ENCODE results near the gene PRKAA1.

PRKAA1 gene
- 85.0 to 158 (median 116) reads per million in 9 experiments for total RNA-seq

DNA sequence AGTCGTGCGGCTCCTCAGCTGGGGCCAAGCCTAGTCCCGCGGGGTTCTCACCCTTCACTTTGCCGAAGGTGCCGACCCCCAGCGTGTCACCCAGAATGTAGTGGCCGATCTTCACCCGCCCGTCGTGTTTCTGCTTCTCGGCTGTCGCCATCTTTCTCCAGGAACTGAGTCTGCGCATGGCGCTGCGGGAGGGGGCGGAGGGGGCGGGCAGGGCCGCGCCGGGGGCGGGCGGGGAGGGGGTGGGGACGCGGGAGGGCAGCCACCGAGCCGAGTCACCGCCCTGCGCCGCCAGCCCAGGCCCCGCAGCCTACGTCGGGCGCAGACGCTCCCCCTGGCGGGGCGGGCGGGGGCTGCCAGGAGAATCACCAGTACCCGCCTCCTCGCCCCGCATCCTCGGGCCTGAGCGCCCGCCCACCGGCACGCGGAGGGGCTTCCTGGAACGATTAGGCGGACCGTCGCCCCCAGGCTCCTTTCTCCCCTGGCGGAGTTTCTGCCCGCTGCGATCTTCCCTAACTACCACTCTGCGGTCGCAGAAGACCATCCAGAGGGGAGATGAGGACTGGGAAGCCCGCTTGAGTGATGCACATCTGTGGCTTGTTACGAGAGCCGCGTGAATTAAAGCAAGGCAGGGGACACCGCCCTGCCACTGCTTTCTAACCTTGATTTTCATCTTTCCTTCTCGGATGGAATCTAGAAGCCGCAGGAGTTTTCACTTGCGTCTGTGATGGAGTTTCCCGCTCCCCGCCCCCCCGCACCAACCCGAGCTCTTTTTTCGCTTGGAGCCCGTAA, at the start of gene PRKAA1:
PRKAA1 (minus strand) TSS at position 363 of the 789 bp plus-strand sequence; CDS start at position 178, 185 bp downstream.
- peak; percentile 89 for ATAC-seq (replicated peaks)
- peak within 1 kb of the TSS; percentile 87 to 90 for H3K27ac Mint-ChIP-seq
- H3K4me3 Mint-ChIP-seq: peak within 1 kb of the TSS; percentile 83 to 89

GRCh38 chr5:40847525-40847924, 49.4 kb upstream of the PRKAA1 start:
- H3K9me3 Mint-ChIP-seq: no peaks in the 10 kb centered on the region
- no peak overlapping the region for H3K4me3 Mint-ChIP-seq

More for the DNA sequence above, at the start of gene PRKAA1:
- DNase-seq: peak; percentile 89 to 92 (median 90)
- H3K9me3 Mint-ChIP-seq: no peaks in the 10 kb centered on the region
- H3K4me1 Mint-ChIP-seq (ENCODE audit: low read depth in 2 of 2): peaks cover 21 to 40% of the 10 kb centered on the region in 2 donors
- no peaks in the 10 kb centered on the region for H3K27me3 Mint-ChIP-seq
- H3K36me3 Mint-ChIP-seq (ENCODE audit: insufficient read depth): peaks cover 14% of the 10 kb centered on the region

DNA sequence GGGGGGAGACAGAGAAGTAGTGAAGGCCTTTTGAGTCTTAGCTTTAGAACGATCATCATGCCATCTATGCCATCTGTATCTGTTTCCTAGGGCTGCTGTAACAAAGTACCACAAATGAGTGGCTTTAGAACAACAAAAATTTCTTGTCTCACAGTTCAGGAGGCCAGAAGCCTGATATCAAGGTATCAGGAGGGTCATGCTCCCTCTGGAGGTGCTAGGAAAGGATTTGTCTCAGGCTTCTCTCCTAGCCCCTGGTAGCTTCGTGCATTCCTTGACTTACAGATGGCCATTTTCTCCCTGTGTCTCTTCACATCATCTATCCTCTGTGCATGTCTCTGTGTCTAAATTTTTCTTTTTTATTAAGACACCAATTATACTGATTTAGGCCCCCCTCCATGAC, 48.2 kb upstream of the PRKAA1 start:
- Mint-ChIP-seq H3K27ac (no peak overlapping the region), H3K27me3 (peaks cover 21 to 52% of the 10 kb centered on the region in 2 donors), H3K9me3 (no peaks in the 10 kb centered on the region), H3K36me3 (ENCODE audit: insufficient read depth) (peaks cover 10% of the 10 kb centered on the region), H3K4me3 (no peak overlapping the region), H3K4me1 (ENCODE audit: low read depth in 2 of 2) (peaks cover 1 to 3% of the 10 kb centered on the region in 2 donors)
- DNase-seq: no peak
- no peak for ATAC-seq (replicated peaks)

More at GRCh38 chr5:40847525-40847924, 49.4 kb upstream of the PRKAA1 start:
- Mint-ChIP-seq H3K36me3 (ENCODE audit: insufficient read depth) (peaks cover 8% of the 10 kb centered on the region), H3K27me3 (peaks cover 18 to 44% of the 10 kb centered on the region in 2 donors), H3K4me1 (ENCODE audit: low read depth in 2 of 2) (no peaks in the 10 kb centered on the region), H3K27ac (peak overlapping the region in 1 of 2 donors; percentile 41)
- ATAC-seq (replicated peaks) (no peak), DNase-seq (no peak)

DNA sequence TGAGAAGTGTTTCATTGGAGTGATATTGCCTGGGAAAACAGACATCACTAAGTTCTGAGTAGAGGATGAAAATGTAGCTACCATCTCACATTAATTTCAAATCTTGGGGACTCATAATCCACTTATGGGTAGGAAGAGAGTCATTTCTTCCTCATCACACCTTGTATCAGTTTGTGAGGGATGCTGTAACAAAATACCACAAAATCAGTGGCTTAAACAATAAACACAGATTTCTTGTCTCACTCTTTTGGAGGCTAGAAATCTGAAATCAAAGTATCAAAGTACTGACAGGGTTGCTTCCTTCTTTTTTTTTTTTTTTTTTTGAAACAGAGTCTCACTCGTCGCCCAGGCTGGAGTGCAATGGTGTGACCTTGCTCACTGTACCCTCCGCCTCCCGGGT, 46.4 kb upstream of the PRKAA1 start:
- no peak overlapping the region for H3K27ac Mint-ChIP-seq
- peaks cover 20 to 51% of the 10 kb centered on the region in 2 donors for H3K27me3 Mint-ChIP-seq
- H3K4me1 Mint-ChIP-seq (ENCODE audit: low read depth in 2 of 2): peaks cover 3 to 5% of the 10 kb centered on the region in 2 donors
- ATAC-seq (replicated peaks): no peak
- no peaks in the 10 kb centered on the region for H3K9me3 Mint-ChIP-seq
- H3K4me3 Mint-ChIP-seq: no peak overlapping the region
- H3K36me3 Mint-ChIP-seq (ENCODE audit: insufficient read depth): peaks cover 9% of the 10 kb centered on the region
- DNase-seq: no peak

DNA sequence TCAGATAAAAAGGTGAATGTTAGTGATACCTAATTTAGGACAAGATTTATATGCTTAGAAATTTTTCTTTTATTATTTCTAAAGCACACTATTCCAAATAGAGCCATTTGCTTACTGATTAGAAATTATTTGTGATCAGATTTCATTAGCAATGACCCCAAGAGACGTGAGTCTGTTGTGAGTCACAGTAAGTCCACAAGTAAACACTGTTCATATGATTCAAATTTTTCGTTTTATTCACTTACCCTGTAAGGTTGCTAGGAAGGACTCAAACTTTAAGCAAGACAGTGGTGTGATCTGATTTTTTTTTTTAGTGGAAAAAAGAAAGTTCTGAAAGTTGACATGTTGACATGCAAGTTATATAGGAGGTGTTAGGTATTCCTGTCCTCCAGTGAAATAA, 44.2 kb upstream of the PRKAA1 start:
- DNase-seq: no peak
- peaks cover 17 to 42% of the 10 kb centered on the region in 2 donors for H3K27me3 Mint-ChIP-seq
- peaks cover 4 to 9% of the 10 kb centered on the region in 2 donors for H3K4me1 Mint-ChIP-seq (ENCODE audit: low read depth in 2 of 2)
- H3K36me3 Mint-ChIP-seq (ENCODE audit: insufficient read depth): peaks cover 5% of the 10 kb centered on the region
- peak overlapping the region in 1 of 2 donors; percentile 20 for H3K4me3 Mint-ChIP-seq
- H3K27ac Mint-ChIP-seq: no peak overlapping the region
- H3K9me3 Mint-ChIP-seq: no peaks in the 10 kb centered on the region
- ATAC-seq (replicated peaks): no peak

DNA sequence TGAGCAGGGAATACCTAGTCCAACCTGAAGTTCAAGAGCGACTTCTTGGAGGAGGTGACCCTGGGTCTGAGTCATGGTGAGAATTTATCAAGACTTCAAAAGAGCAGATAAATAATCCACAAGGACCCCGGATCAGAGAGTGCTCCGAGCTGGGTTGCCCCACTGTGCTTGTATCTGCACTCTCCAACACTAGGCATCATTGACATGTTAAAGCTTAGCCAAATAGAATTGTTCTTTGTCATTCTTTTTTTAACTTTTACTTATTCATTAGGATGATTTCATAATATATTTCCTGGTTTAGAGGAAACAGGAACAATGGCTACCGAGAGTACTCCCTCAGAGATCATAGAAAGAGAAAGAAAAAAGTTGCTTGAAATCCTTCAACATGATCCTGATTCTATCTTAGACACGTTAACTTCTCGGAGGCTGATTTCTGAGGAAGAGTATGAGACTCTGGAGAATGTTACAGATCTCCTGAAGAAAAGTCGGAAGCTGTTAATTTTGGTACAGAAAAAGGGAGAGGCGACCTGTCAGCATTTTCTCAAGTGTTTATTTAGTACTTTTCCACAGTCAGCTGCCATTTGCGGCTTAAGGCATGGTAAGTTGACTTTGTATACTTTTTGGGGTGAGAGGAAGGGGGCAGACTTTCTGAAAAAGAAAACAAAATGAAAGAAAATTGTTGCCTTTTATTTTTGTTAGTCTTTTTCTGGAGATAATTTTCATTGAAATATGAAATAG, 43.1 kb upstream of the PRKAA1 start, which contains the start of gene CARD6:
CARD6 (plus strand) TSS at position 300 of the 738 bp plus-strand sequence; CDS start at position 316, 16 bp downstream.
- peak; percentile 27 for ATAC-seq (replicated peaks)
- no peaks in the 10 kb centered on the region for H3K9me3 Mint-ChIP-seq
- H3K27me3 Mint-ChIP-seq: peaks cover 17 to 39% of the 10 kb centered on the region in 2 donors
- H3K4me3 Mint-ChIP-seq: peak within 1 kb of the TSS; percentile 70 to 80
- peaks cover 5% of the 10 kb centered on the region for H3K36me3 Mint-ChIP-seq (ENCODE audit: insufficient read depth)
- peak within 1 kb of the TSS; percentile 2 to 92 for H3K27ac Mint-ChIP-seq
- H3K4me1 Mint-ChIP-seq (ENCODE audit: low read depth in 2 of 2): peaks cover 4 to 9% of the 10 kb centered on the region in 2 donors
- no peak for DNase-seq

DNA sequence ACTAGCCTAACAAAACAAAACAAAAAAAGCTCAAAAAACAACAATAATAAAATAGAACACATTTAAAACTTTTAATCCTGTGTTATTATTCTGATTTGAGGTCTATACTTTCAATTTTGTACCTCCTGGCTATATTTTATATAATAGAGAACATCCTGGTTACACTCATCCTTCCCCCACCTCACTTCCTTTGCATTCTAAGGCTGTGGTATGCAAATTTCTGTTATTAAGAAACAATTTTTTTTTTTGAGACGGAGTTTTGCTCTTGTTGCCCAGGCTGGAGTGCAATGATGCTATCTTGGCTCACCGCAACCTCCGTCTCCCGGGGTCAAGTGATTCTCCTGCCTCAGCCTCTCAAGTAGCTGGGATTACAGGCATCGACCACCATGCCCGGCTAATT, 39.9 kb upstream of the PRKAA1 start:
- DNase-seq (no peak), ATAC-seq (replicated peaks) (no peak)
- Mint-ChIP-seq H3K27ac (no peak overlapping the region), H3K36me3 (ENCODE audit: insufficient read depth) (peaks cover 32% of the 10 kb centered on the region), H3K4me1 (ENCODE audit: low read depth in 2 of 2) (peaks cover 17 to 35% of the 10 kb centered on the region in 2 donors), H3K27me3 (peaks cover 8 to 19% of the 10 kb centered on the region in 2 donors), H3K9me3 (no peaks in the 10 kb centered on the region), H3K4me3 (no peak overlapping the region)

GRCh38 chr5:40834849-40835787, 36.9 kb upstream of the PRKAA1 start, which contains the start of gene RPL37:
TSS of gene RPL37 (minus strand) at chr5:40835222. CDS start at chr5:40835185, 37 bp downstream.
- H3K36me3 Mint-ChIP-seq (ENCODE audit: insufficient read depth): peaks cover 57% of the 10 kb centered on the region
- peaks cover 27 to 40% of the 10 kb centered on the region in 2 donors for H3K4me1 Mint-ChIP-seq (ENCODE audit: low read depth in 2 of 2)
- H3K4me3 Mint-ChIP-seq: peak within 1 kb of the TSS; percentile 91 to 96
- peak within 1 kb of the TSS; percentile 96 to 99 for H3K27ac Mint-ChIP-seq
- peak; percentile 82 to 86 (median 85) for DNase-seq
- no peaks in the 10 kb centered on the region for H3K27me3 Mint-ChIP-seq
- peak; percentile 89 for ATAC-seq (replicated peaks)
- H3K9me3 Mint-ChIP-seq: no peaks in the 10 kb centered on the region

- H3K36me3 Mint-ChIP-seq (ENCODE audit: insufficient read depth): peaks cover 64% of the 10 kb centered on the region
- H3K27ac Mint-ChIP-seq: peak overlapping the region; percentile 96 to 99
- peak overlapping the region; percentile 91 to 96 for H3K4me3 Mint-ChIP-seq
- DNase-seq (peak; percentile 58 to 65 (median 59)), ATAC-seq (replicated peaks) (peak; percentile 63)
- no peaks in the 10 kb centered on the region for H3K27me3 Mint-ChIP-seq
- peaks cover 27 to 40% of the 10 kb centered on the region in 2 donors for H3K4me1 Mint-ChIP-seq (ENCODE audit: low read depth in 2 of 2)
- H3K9me3 Mint-ChIP-seq: no peaks in the 10 kb centered on the region
Measured at GRCh38 chr5:40834391-40834848, 36.2 kb upstream of the PRKAA1 start.

GRCh38 chr5:40833712-40834229, 35.6 kb upstream of the PRKAA1 start:
- peak overlapping the region; percentile 91 to 96 for H3K4me3 Mint-ChIP-seq

DNA sequence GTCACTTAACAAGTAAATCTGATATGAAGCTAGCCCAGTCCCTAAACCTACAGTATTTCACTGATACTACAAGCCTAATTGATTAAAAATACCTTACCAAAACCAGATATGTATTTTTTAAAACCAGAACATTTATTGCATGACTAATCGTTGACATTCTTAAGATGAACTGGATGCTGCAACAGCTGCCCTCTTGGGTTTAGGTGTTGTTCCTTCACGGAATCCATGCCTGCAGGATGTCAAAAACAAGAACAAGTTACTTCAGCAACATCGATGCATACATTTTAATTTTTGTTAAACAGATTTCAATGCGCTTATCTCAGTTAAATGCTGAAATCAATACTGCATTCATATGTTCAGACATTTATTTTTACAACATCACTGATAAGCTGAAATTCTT, 34.2 kb upstream of the PRKAA1 start:
- peaks cover 85% of the 10 kb centered on the region for H3K36me3 Mint-ChIP-seq (ENCODE audit: insufficient read depth)
- ATAC-seq (replicated peaks): no peak
- DNase-seq: no peak
- no peaks in the 10 kb centered on the region for H3K27me3 Mint-ChIP-seq
- H3K27ac Mint-ChIP-seq: peak overlapping the region in 1 of 2 donors; percentile 96
- H3K4me1 Mint-ChIP-seq (ENCODE audit: low read depth in 2 of 2): peaks cover 34 to 53% of the 10 kb centered on the region in 2 donors
- no peaks in the 10 kb centered on the region for H3K9me3 Mint-ChIP-seq
- H3K4me3 Mint-ChIP-seq: peak overlapping the region; percentile 91 to 96

More at GRCh38 chr5:40833712-40834229, 35.6 kb upstream of the PRKAA1 start:
- Mint-ChIP-seq H3K27me3 (no peaks in the 10 kb centered on the region), H3K9me3 (no peaks in the 10 kb centered on the region), H3K4me1 (ENCODE audit: low read depth in 2 of 2) (peaks cover 33 to 47% of the 10 kb centered on the region in 2 donors), H3K27ac (peak overlapping the region; percentile 96 to 99), H3K36me3 (ENCODE audit: insufficient read depth) (peaks cover 71% of the 10 kb centered on the region)
- no peak for ATAC-seq (replicated peaks)
- DNase-seq: peak in 1 of 3 experiments; percentile 3

Measured in effector memory CD8-positive, alpha-beta T cell (primary cell).